ENCODE results near the gene ABTB2.

GRCh38 chr11:34260072-34260575 is 97.7 kb downstream of the ABTB2 start:
- TF ChIP-seq EZH2 (IDR thresholded peaks at IDR 0.05; ENCODE audit: insufficient read depth, poor library complexity, severe bottlenecking), result no peak
- TF ChIP-seq EZH2phosphoT487 (IDR thresholded peaks at IDR 0.05; ENCODE audit: insufficient read depth, low read depth), result no peak

Measured in GM23248 (cell line).